Kidney (tissue), 14 donors: ENCODE results near the gene RASD1. TPM values are rescaled to one million over a fixed set of nuclear protein-coding genes. Genes with fewer than 3 reads are reported as not detected.

Source experiments
- DNase-seq, 5 donors: peaks; one replicate each; pipeline ENCODE4 v3.0.0-alpha.2; 2013 to 2020
- FAIRE-seq: peaks from 2 replicates; lab custom pipeline; 2012; peaks lifted over from hg19 to GRCh38; lab: Jason Lieb, UNC
- H3K27ac ChIP-seq, 2 donors: one replicate each; pipeline ENCODE4 v1.7.0; 2013; ENCODE audit warnings: low read depth in 2 of 2, low read length in 2 of 2, inconsistent platforms in 1 of 2
- H3K27me3 ChIP-seq: one replicate; pipeline ENCODE4 v1.7.1; 2013; ENCODE audit warnings: low read length, inconsistent platforms; ENCODE audit not compliant: control insufficient read depth, insufficient read depth
- H3K36me3 ChIP-seq, 3 donors: one replicate each; pipeline versions ENCODE4 v1.7.0 to v1.7.1; 2013; ENCODE audit warnings: low read length in 3 of 3, control low read depth in 1 of 3, inconsistent platforms in 1 of 3; ENCODE audit not compliant: insufficient read depth in 3 of 3, control insufficient read depth in 2 of 3
- H3K4me1 ChIP-seq, 3 donors: one replicate each; pipeline versions ENCODE4 v1.7.0 to v1.7.1; 2013; ENCODE audit warnings: low read length in 3 of 3, inconsistent platforms in 1 of 3, low read depth in 1 of 3; ENCODE audit not compliant: control insufficient read depth in 2 of 3, insufficient read depth in 2 of 3
- H3K4me3 ChIP-seq, 3 donors: one replicate each; pipeline versions ENCODE4 v1.7.0 to v1.8.1; 2013; ENCODE audit warnings: low read length in 3 of 3, control low read depth in 1 of 3, inconsistent platforms in 1 of 3
- H3K9ac ChIP-seq, 3 donors: one replicate each; pipeline versions ENCODE4 v1.7.0 to v1.7.1; 2013; ENCODE audit warnings: low read length in 3 of 3, control low read depth in 1 of 3, inconsistent platforms in 1 of 3
- H3K9me3 ChIP-seq, 3 donors: one replicate each; pipeline versions ENCODE4 v1.7.0 to v1.7.1; 2013; ENCODE audit warnings: low read length in 3 of 3, control low read depth in 1 of 3, inconsistent platforms in 1 of 3; ENCODE audit not compliant: control insufficient read depth in 2 of 3, insufficient read depth in 1 of 3
- intact Hi-C: fragments of 100-400 bp; cut with DNase I; formaldehyde crosslinking; loops from one replicate; pipeline ENCODE4 v1.11.1; 2022
- polyA plus RNA-seq: library from polyadenylated mRNA; stranded (reverse); fragments of 350-450 nt; fragmentation: Illumina TruSeq; extraction: RNeasy Lipid Tissue Mini Kit (QIAGEN cat#74804); gene quantifications from one replicate; pipeline ENCODE4 v1.2.3, GENCODE V29; 2014; ENCODE audit warnings: low read depth, low replicate concordance; ENCODE audit not compliant: insufficient read depth
- total RNA-seq: library from RNA; stranded (reverse); fragmentation: NEBNext Ultra II Directional; extraction: Animal tissue kit (Norgen Biotek cat#: 25700); gene quantifications from one replicate; pipeline ENCODE4 v1.2.1, GENCODE V29; 2021
- TF ChIP-seq, protein P1 (sequence below): IDR thresholded peaks from 3 replicates; pipeline ENCODE4 v1.5.1; 2012; ENCODE audit warnings: mild to moderate bottlenecking, moderate library complexity, borderline replicate concordance; ENCODE audit not compliant: insufficient read depth; ENCODE audit errors: extremely low read depth
- donor health status: control.
- donor health status: control.
- donor health status: control.
- donor health status: control.
- donor health status: control.
- donor health status: DM: yes; HTN: yes; CAD: no.
- donor health status: Normal renal cell carcinoma (clear cell type).

The RASD1 gene
- total and polyA plus RNA-seq, 2 donors from 2014 or later = 103 to 147 TPM

DNA sequence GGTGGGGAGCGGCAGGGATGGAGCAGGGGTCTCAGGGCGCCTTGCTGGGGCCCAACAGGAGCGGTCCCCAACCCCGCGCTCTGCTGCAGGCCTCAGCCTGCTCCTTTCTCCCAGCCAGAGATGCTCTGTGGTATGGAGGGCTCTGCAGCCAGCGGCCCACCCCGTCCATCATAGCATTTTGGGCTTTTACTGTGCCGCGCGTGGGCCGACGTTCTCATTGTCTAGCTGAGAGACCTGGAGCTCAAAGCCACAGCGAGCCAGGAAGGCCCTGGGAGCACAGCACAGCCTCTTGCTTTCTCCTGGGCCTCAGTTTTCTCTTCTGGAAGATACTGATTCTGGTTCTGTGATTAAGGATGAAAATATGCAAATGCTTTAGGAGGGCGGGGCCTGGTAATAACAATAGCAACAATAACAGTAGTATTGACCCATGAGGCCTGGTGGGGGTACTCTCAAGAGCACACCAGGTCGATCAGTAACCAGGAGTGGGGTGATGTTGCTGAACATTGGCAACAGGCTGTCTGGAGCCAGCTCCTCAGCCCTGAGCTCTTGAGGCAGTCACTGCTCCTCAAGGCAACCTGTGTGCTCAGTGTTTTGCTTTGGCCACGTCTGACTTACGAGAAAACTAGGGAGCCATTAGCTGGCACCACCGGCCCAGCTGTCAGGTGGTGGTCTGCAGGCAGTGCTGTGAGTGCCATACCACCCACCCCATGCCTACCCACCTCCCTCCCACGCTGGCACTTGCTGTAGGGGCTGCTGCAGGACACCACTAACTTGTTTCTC is 1.1 kb upstream of the RASD1 start:
- TF ChIP-seq, protein P1, sequence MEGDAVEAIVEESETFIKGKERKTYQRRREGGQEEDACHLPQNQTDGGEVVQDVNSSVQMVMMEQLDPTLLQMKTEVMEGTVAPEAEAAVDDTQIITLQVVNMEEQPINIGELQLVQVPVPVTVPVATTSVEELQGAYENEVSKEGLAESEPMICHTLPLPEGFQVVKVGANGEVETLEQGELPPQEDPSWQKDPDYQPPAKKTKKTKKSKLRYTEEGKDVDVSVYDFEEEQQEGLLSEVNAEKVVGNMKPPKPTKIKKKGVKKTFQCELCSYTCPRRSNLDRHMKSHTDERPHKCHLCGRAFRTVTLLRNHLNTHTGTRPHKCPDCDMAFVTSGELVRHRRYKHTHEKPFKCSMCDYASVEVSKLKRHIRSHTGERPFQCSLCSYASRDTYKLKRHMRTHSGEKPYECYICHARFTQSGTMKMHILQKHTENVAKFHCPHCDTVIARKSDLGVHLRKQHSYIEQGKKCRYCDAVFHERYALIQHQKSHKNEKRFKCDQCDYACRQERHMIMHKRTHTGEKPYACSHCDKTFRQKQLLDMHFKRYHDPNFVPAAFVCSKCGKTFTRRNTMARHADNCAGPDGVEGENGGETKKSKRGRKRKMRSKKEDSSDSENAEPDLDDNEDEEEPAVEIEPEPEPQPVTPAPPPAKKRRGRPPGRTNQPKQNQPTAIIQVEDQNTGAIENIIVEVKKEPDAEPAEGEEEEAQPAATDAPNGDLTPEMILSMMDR = no peak
- no peaks in the 10 kb centered on the region for H3K27me3 ChIP-seq
- H3K4me1 ChIP-seq = peaks cover 0 to 9% (median 0%) of the 10 kb centered on the region in 3 donors
- intact Hi-C loops = no loop called here
- no peaks in the 10 kb centered on the region for H3K9me3 ChIP-seq
- peak overlapping the region in 1 of 2 donors; percentile 87 for H3K27ac ChIP-seq
- no peak overlapping the region for H3K4me3 ChIP-seq
- H3K9ac ChIP-seq = no peak overlapping the region
- FAIRE-seq = no peak
- peaks cover 0 to 3% (median 0%) of the 10 kb centered on the region in 3 donors for H3K36me3 ChIP-seq
- DNase-seq = peak in 2 of 5 donors; percentile 43 to 57

DNA sequence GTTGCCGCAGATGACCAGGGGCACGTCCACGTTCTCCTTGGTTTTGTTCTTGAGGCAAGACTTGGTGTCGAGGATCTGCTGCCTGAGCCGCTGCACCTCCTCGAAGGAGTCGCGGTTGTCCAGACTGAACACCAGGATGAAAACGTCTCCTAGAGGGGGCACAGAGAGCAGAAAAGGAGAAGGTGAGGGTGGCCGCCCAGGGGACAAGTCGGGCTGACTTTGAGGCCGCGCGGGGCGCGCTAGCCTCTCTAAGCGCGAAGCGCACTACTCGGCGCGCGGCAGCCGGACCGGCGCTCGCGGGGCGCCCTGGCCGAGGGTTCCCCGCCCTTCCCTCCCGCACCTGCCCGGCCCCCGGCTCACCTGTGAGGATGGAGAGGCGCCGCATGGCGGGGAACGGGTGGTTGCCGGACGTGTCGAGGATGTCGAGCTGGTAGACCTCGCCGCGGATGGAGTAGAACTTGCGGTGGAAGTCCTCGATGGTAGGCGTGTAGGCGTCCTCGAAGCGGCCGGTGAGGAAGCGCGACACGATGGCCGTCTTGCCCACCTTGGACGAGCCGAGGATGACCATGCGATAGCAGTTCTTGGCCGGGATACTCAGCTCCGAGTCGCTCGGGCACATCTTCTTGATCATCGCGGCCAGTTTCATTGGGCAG is 533 bp downstream of the RASD1 start:
- Histone ChIP-seq H3K4me1 (peaks cover 0 to 9% (median 0%) of the 10 kb centered on the region in 3 donors), H3K9me3 (no peaks in the 10 kb centered on the region), H3K27me3 (no peaks in the 10 kb centered on the region), H3K4me3 (peak overlapping the region; percentile 39 to 77 (median 74)), H3K9ac (peak overlapping the region in 2 of 3 donors; percentile 72 to 96), H3K36me3 (peaks cover 0 to 5% (median 3%) of the 10 kb centered on the region in 3 donors), H3K27ac (peak overlapping the region; percentile 90 to 94)
- TF ChIP-seq, protein P1 = no peak
- DNase-seq (peak; percentile 37 to 88 (median 42)), FAIRE-seq (no peak)
- intact Hi-C loops = no loop called here

DNA sequence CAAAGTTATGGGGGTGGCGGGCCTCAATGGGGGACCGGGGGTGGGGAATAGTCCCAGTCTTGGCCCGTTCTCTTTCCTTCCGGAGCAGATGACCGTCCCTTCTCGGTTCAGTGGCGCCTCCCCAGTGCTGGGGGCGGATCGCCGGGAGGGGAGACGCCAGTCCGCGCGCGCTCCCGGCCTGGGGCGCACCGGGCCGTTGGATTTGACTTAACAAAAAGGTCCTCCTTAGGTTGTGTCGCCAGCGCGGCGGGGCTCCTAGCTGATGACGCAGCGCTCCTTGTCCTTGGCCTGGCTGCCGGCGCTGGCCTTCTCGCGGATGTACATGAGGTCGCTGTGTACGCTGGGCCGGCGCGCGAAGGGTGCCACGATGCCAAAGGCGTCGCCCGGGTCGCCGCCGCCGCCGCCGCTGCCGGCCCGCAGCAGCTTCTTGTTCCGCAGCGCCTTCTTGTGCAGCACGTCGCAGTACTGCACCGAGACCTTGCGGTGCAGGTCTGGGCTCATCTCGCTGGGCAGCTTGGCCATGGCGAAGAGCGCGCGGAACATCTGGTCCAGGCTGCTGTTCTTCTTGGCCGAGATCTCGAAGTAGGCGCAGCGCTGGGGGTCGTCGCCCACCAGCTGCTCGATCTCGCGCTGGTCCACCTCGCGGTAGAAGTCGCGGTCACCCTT is 1.2 kb downstream of the RASD1 start:
- H3K27me3 ChIP-seq = no peaks in the 10 kb centered on the region
- peak overlapping the region; percentile 39 to 77 (median 74) for H3K4me3 ChIP-seq
- no peak for FAIRE-seq
- TF ChIP-seq, protein P1 = no peak
- H3K4me1 ChIP-seq = peaks cover 0 to 9% (median 0%) of the 10 kb centered on the region in 3 donors
- no peaks in the 10 kb centered on the region for H3K9me3 ChIP-seq
- peak overlapping the region in 2 of 3 donors; percentile 61 to 96 for H3K9ac ChIP-seq
- peaks cover 0 to 5% (median 5%) of the 10 kb centered on the region in 3 donors for H3K36me3 ChIP-seq
- peak overlapping the region; percentile 90 to 94 for H3K27ac ChIP-seq
- DNase-seq = peak; percentile 64 to 86 (median 77)
- intact Hi-C loops = no loop called here
